Natural killer cell (primary cell): ENCODE data around the gene FKBP4. TPM values are rescaled to one million over a fixed set of nuclear protein-coding genes. Genes with fewer than 3 reads are reported as not detected.

ENCODE experiments used
- ATAC-seq, 3 donors: fragments of 150-1000 bp in 2 of 3; fragments of 200-7000 bp in 1 of 3; cut with Tn5 transposase; 1 replicate in 1 of 3; 2 replicates in 2 of 3; pipeline ENCODE4 v1.10.0; 2021; ENCODE audit warnings: mild to moderate bottlenecking in 2 of 3, moderate library complexity in 2 of 3
- DNase-seq, 2 donors: peaks; one replicate each; pipeline versions ENCODE4 v3.0.0 to v3.0.0-alpha.2; 2013 to 2021; ENCODE audit warnings: mixed read lengths in 1 of 2
- H3K27ac ChIP-seq: one replicate; pipeline ENCODE4 v1.5.1; 2013; ENCODE audit warnings: mild to moderate bottlenecking, low read length
- H3K27me3 ChIP-seq: one replicate; pipeline ENCODE4 v1.6.1; 2013; ENCODE audit warnings: low read length; ENCODE audit not compliant: control insufficient read depth, insufficient read depth
- H3K36me3 ChIP-seq: one replicate; pipeline ENCODE4 v1.6.1; 2013; ENCODE audit warnings: low read length; ENCODE audit not compliant: control insufficient read depth, insufficient read depth
- H3K4me1 ChIP-seq: one replicate; pipeline ENCODE4 v1.6.1; 2013; ENCODE audit warnings: low read length; ENCODE audit not compliant: control insufficient read depth, insufficient read depth
- H3K4me3 ChIP-seq: one replicate; pipeline ENCODE4 v1.5.1; 2013; ENCODE audit warnings: low read length
- H3K9me3 ChIP-seq: one replicate; pipeline ENCODE4 v1.6.1; 2013; ENCODE audit warnings: low read length; ENCODE audit not compliant: control insufficient read depth, insufficient read depth
- H3K27ac Mint-ChIP-seq, 2 donors: one replicate each; pipeline ENCODE4 v1.8.0; 2022; ENCODE audit warnings: mild to moderate bottlenecking in 2 of 2, mixed read lengths in 2 of 2, moderate library complexity in 1 of 2
- H3K27me3 Mint-ChIP-seq, 2 donors: one replicate each; pipeline ENCODE4 v1.8.0; 2022; ENCODE audit warnings: low read depth in 2 of 2, mixed read lengths in 2 of 2
- H3K36me3 Mint-ChIP-seq: one replicate; pipeline ENCODE4 v1.8.0; 2022; ENCODE audit warnings: mixed read lengths
- H3K4me1 Mint-ChIP-seq, 2 donors: one replicate each; pipeline ENCODE4 v1.8.0; 2022; ENCODE audit warnings: mixed read lengths in 2 of 2
- H3K4me3 Mint-ChIP-seq: one replicate; pipeline ENCODE4 v1.8.0; 2022; ENCODE audit warnings: mild to moderate bottlenecking, moderate library complexity, mixed read lengths
- H3K9me3 Mint-ChIP-seq, 2 donors: one replicate each; pipeline ENCODE4 v1.8.0; 2022; ENCODE audit warnings: mixed read lengths in 2 of 2
- CTCF ChIP-seq: fragments of 200-600 bp; IDR thresholded peaks from one replicate; pipeline ENCODE4 v1.8.0; 2022; ENCODE audit warnings: antibody characterized with exemption
- WGBS: methylation state at CpG from one replicate; pipeline ENCODE4 v1.1.7; 2013; ENCODE audit warnings: missing lambda C conversion rate; ENCODE audit not compliant: insufficient coverage; 5-methylcytosine and 5-hydroxymethylcytosine counted together
- intact Hi-C: fragments of 100-400 bp; cut with micrococcal nuclease; formaldehyde crosslinking; loops from one replicate; pipeline ENCODE4 v1.14.2; 2022
- total RNA-seq, 4 donors: library from RNA; stranded (reverse); fragments of 120-200 nt in 1 of 4; gene quantifications; one replicate each; pipeline versions ENCODE4 v1.2.3 to v1.2.4, GENCODE V29; 2013 to 2022

FKBP4 gene
- total RNA-seq, 3 donors from 2014 or later (not counting 1 experiment from before 2014, with no cell fraction given), result 28.1 to 43.0 (median 29.6) TPM

GRCh38 chr12:2800046-2800570 lies 5.3 kb downstream of the FKBP4 start:
- Mint-ChIP-seq H3K27me3 (no peaks in the 10 kb centered on the region), H3K36me3 (no peaks in the 10 kb centered on the region), H3K27ac (no peak overlapping the region), H3K9me3 (no peaks in the 10 kb centered on the region), H3K4me3 (no peak overlapping the region), H3K4me1 (peaks cover 10 to 18% of the 10 kb centered on the region in 2 donors)
- DNase-seq (no peak), ATAC-seq (no peak)
- TF ChIP-seq CTCF, result no peak
- no peaks in the 10 kb centered on the region for H3K9me3 ChIP-seq
- peaks cover 8% of the 10 kb centered on the region for H3K4me1 ChIP-seq
- intact Hi-C loops, result no loop called here
- no peaks in the 10 kb centered on the region for H3K27me3 ChIP-seq
- H3K36me3 ChIP-seq, result peaks cover 53% of the 10 kb centered on the region
- 98% methylated on average over 3 of the region's 3 CpGs for WGBS
- no peak overlapping the region for H3K27ac ChIP-seq
- H3K4me3 ChIP-seq, result no peak overlapping the region

GRCh38 chr12:2801044-2801783 lies 6.4 kb downstream of the FKBP4 start:
- H3K9me3 ChIP-seq, result no peaks in the 10 kb centered on the region
- H3K27ac ChIP-seq, result no peak overlapping the region
- no peaks in the 10 kb centered on the region for H3K27me3 Mint-ChIP-seq
- no peak overlapping the region for H3K27ac Mint-ChIP-seq
- H3K36me3 Mint-ChIP-seq, result no peaks in the 10 kb centered on the region
- 96% methylated on average over 15 of the region's 16 CpGs for WGBS
- H3K27me3 ChIP-seq, result no peaks in the 10 kb centered on the region
- no peaks in the 10 kb centered on the region for H3K9me3 Mint-ChIP-seq
- H3K4me1 Mint-ChIP-seq, result peaks cover 8 to 13% of the 10 kb centered on the region in 2 donors
- no peak overlapping the region for H3K4me3 ChIP-seq
- intact Hi-C loops, result no loop called here
- DNase-seq (no peak), ATAC-seq (no peak)
- no peak for TF ChIP-seq CTCF
- H3K4me1 ChIP-seq, result peaks cover 4% of the 10 kb centered on the region
- H3K4me3 Mint-ChIP-seq, result no peak overlapping the region
- peaks cover 53% of the 10 kb centered on the region for H3K36me3 ChIP-seq

- no peak for ATAC-seq
- Histone ChIP-seq H3K27ac (no peak overlapping the region), H3K9me3 (no peaks in the 10 kb centered on the region), H3K4me3 (no peak overlapping the region), H3K4me1 (no peaks in the 10 kb centered on the region), H3K27me3 (no peaks in the 10 kb centered on the region), H3K36me3 (peaks cover 42% of the 10 kb centered on the region)
- 84% methylated on average over 7 of the region's 7 CpGs for WGBS
- no peaks in the 10 kb centered on the region for H3K36me3 Mint-ChIP-seq
- no peak overlapping the region for H3K27ac Mint-ChIP-seq
- no peaks in the 10 kb centered on the region for H3K4me1 Mint-ChIP-seq
- no peak overlapping the region for H3K4me3 Mint-ChIP-seq
- H3K9me3 Mint-ChIP-seq, result no peaks in the 10 kb centered on the region
- no peaks in the 10 kb centered on the region for H3K27me3 Mint-ChIP-seq
- intact Hi-C loops, result no loop called here
- TF ChIP-seq CTCF, result no peak
- no peak for DNase-seq
Measured at GRCh38 chr12:2803635-2804392, 9.0 kb downstream of the FKBP4 start.
